B cell (primary cell): ENCODE results near the gene SH3BP2. TPM values are rescaled to one million over a fixed set of nuclear protein-coding genes. Genes with fewer than 3 reads are reported as not detected.

Experiments used
- ATAC-seq: fragments of 200-7000 bp; cut with Tn5 transposase; one replicate; pipeline ENCODE4 v1.10.0; 2021; ENCODE audit warnings: low read depth, mild to moderate bottlenecking, moderate number of reproducible peaks, moderate library complexity
- CTCF ChIA-PET: fragments of 350-600 bp; sonication (Branson Sonifier 250); formaldehyde crosslinking; loops from one replicate; lab custom pipeline; 2021; ENCODE audit warnings: antibody characterized with exemption, inconsistent platforms; lab: Charles Lee
- POLR2A ChIA-PET: fragments of 350-600 bp; sonication (Branson Sonifier 250); formaldehyde crosslinking; loops from one replicate; lab custom pipeline; 2021; ENCODE audit warnings: antibody characterized with exemption; lab: Charles Lee
- DNase-seq: peaks from one replicate; pipeline ENCODE4 v3.0.0; 2013
- H2AFZ ChIP-seq: 2 replicates; pipeline ENCODE4 v1.6.1; 2012; ENCODE audit warnings: mild to moderate bottlenecking, low read depth, low read length; ENCODE audit not compliant: insufficient read depth, poor library complexity, severe bottlenecking
- H3K27ac ChIP-seq, 2 donors: 1 replicate in 1 of 2; 2 replicates in 1 of 2; pipeline ENCODE4 v1.5.1; 2012 to 2013; ENCODE audit warnings: low read length in 2 of 2, mild to moderate bottlenecking in 2 of 2, moderate library complexity in 1 of 2
- H3K27me3 ChIP-seq, 4 experiments: fragments of 200-600 bp in 1 of 4; sonication (generic) in 1 of 4; replicated peaks in 1 of 4; 1 replicate in 2 of 4; 2 replicates in 2 of 4; pipeline versions ENCODE4 v1.6.1 to v1.7.0; 2013 to 2016; ENCODE audit warnings: low read length in 3 of 4, mild to moderate bottlenecking in 2 of 4, mixed read lengths in 1 of 4, moderate library complexity in 1 of 4; ENCODE audit not compliant: insufficient read depth in 4 of 4, control insufficient read depth in 3 of 4; ENCODE audit errors: control extremely low read depth in 1 of 4
- H3K36me3 ChIP-seq, 2 experiments: replicated peaks in 1 of 2; 1 replicate in 1 of 2; 2 replicates in 1 of 2; pipeline versions ENCODE4 v1.6.1 to v1.7.1; 2013; ENCODE audit warnings: low read length in 1 of 2; ENCODE audit not compliant: insufficient read depth in 2 of 2, control insufficient read depth in 1 of 2; ENCODE audit errors: control extremely low read depth in 1 of 2, extremely low read depth in 1 of 2
- H3K4me1 ChIP-seq, 2 donors: fragments of 200-600 bp in 1 of 2; sonication (generic) in 1 of 2; 1 replicate in 1 of 2; 2 replicates in 1 of 2; pipeline versions ENCODE4 v1.5.1 to v1.6.1; 2013 to 2017; ENCODE audit warnings: low read length in 2 of 2; ENCODE audit not compliant: control insufficient read depth in 2 of 2, insufficient read depth in 2 of 2
- H3K4me2 ChIP-seq: replicated peaks from 2 replicates; pipeline ENCODE3; 2012; ENCODE audit warnings: mild to moderate bottlenecking, low read depth, low read length; ENCODE audit not compliant: poor library complexity, severe bottlenecking
- H3K4me3 ChIP-seq, 5 experiments: fragments of 200-600 bp in 1 of 5; sonication (generic) in 1 of 5; 1 replicate in 3 of 5; 2 replicates in 2 of 5; pipeline versions ENCODE4 v1.5.1 to v1.7.0; 2011 to 2016; ENCODE audit warnings: low read length in 4 of 5, mild to moderate bottlenecking in 4 of 5, low read depth in 2 of 5, control low read depth in 1 of 5, moderate library complexity in 1 of 5; ENCODE audit not compliant: insufficient read depth in 1 of 5; ENCODE audit errors: control extremely low read depth in 1 of 5, extremely low read depth in 1 of 5
- H3K79me2 ChIP-seq: fragments of 200-600 bp; sonication (generic); one replicate; pipeline ENCODE4 v1.6.0; 2016; ENCODE audit warnings: low read length; ENCODE audit not compliant: control insufficient read depth, insufficient read depth
- H3K9ac ChIP-seq: fragments of 200-600 bp; sonication (generic); 2 replicates; pipeline ENCODE4 v1.6.1; 2017; ENCODE audit warnings: mild to moderate bottlenecking, low read length, moderate library complexity
- H3K9me3 ChIP-seq, 3 donors: one replicate each; pipeline versions ENCODE4 v1.6.1 to v1.7.1; 2013; ENCODE audit warnings: low read length in 2 of 3; ENCODE audit not compliant: control insufficient read depth in 2 of 3, insufficient read depth in 1 of 3; ENCODE audit errors: control extremely low read depth in 1 of 3
- H4K20me1 ChIP-seq: 2 replicates; pipeline ENCODE4 v1.6.0; 2012; ENCODE audit warnings: mild to moderate bottlenecking, low read length; ENCODE audit not compliant: insufficient read depth, control insufficient read depth, poor library complexity, severe bottlenecking
- H3K27ac Mint-ChIP-seq: one replicate; pipeline ENCODE4 v1.8.0; 2021; ENCODE audit warnings: mixed read lengths
- H3K27me3 Mint-ChIP-seq: one replicate; pipeline ENCODE4 v1.8.0; 2021; ENCODE audit warnings: mixed read lengths
- H3K4me1 Mint-ChIP-seq: one replicate; pipeline ENCODE4 v1.8.0; 2021; ENCODE audit warnings: mixed read lengths
- H3K4me3 Mint-ChIP-seq: one replicate; pipeline ENCODE4 v1.8.0; 2021; ENCODE audit warnings: mixed read lengths
- H3K9me3 Mint-ChIP-seq: one replicate; pipeline ENCODE4 v1.8.0; 2022; ENCODE audit warnings: mixed read lengths; ENCODE audit not compliant: insufficient read depth
- EZH2 ChIP-seq: IDR thresholded peaks from 2 replicates; pipeline ENCODE4 v1.6.1; 2012; ENCODE audit warnings: borderline replicate concordance, low read depth, mild to moderate bottlenecking, moderate library complexity, low read length; ENCODE audit not compliant: insufficient read depth, poor library complexity, severe bottlenecking
- WGBS: methylation state at CpG from one replicate; pipeline ENCODE4 v1.1.5; 2013; ENCODE audit warnings: missing lambda C conversion rate; ENCODE audit not compliant: insufficient coverage; 5-methylcytosine and 5-hydroxymethylcytosine counted together
- intact Hi-C: fragments of 100-400 bp; cut with micrococcal nuclease; formaldehyde crosslinking; loops from one replicate; pipeline ENCODE4 v1.10.0; 2022
- polyA plus RNA-seq: library from polyadenylated mRNA; depleted of rRNA; stranded (reverse); fragments of >200 nt; gene quantifications from 2 replicates; pipeline ENCODE4 v1.2.3, GENCODE V29; 2012
- total RNA-seq, 2 donors: library from RNA; stranded (reverse); fragments of 120-200 nt in 1 of 2; gene quantifications; 1 replicate in 1 of 2; 2 replicates in 1 of 2; pipeline versions ENCODE4 v1.2.3 to v1.2.4, GENCODE V29; 2013 to 2022
- TF ChIP-seq, protein P1 (sequence below): fragments of 200-600 bp; IDR thresholded peaks from one replicate; pipeline ENCODE4 v1.8.0; 2022; ENCODE audit warnings: antibody characterized with exemption, mild to moderate bottlenecking

Gene SH3BP2
- total and polyA plus RNA-seq, 2 donors (not counting 1 experiment from before 2014, with no cell fraction given): 30.8 to 219 TPM

GRCh38 chr4:2803624-2804448 lies 11.0 kb downstream of the SH3BP2 start:
- Histone ChIP-seq H3K4me2 (peak overlapping the region; percentile 91), H3K79me2 (peaks cover 92% of the 10 kb centered on the region), H3K36me3 (peaks cover 0 to 10% of the 10 kb centered on the region in 2 experiments), H3K27ac (peak overlapping the region; percentile 88 to 89), H3K27me3 (no peaks in the 10 kb centered on the region), H3K9ac (no peak overlapping the region), H3K9me3 (no peaks in the 10 kb centered on the region), H3K4me3 (no peak overlapping the region), H2AFZ (no peak overlapping the region), H4K20me1 (no peaks in the 10 kb centered on the region), H3K4me1 (peaks cover 90 to 96% of the 10 kb centered on the region in 2 donors)
- ATAC-seq: no peak
- intact Hi-C loops: no loop called here
- no peak overlapping the region for H3K4me3 Mint-ChIP-seq
- no peak for TF ChIP-seq EZH2
- TF ChIP-seq, protein P1, sequence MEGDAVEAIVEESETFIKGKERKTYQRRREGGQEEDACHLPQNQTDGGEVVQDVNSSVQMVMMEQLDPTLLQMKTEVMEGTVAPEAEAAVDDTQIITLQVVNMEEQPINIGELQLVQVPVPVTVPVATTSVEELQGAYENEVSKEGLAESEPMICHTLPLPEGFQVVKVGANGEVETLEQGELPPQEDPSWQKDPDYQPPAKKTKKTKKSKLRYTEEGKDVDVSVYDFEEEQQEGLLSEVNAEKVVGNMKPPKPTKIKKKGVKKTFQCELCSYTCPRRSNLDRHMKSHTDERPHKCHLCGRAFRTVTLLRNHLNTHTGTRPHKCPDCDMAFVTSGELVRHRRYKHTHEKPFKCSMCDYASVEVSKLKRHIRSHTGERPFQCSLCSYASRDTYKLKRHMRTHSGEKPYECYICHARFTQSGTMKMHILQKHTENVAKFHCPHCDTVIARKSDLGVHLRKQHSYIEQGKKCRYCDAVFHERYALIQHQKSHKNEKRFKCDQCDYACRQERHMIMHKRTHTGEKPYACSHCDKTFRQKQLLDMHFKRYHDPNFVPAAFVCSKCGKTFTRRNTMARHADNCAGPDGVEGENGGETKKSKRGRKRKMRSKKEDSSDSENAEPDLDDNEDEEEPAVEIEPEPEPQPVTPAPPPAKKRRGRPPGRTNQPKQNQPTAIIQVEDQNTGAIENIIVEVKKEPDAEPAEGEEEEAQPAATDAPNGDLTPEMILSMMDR: no peak
- peak overlapping the region; percentile 96 for H3K27ac Mint-ChIP-seq
- H3K4me1 Mint-ChIP-seq: peaks cover 75% of the 10 kb centered on the region
- ChIA-PET CTCF (interaction anchor here (1.0 to 1.7 kb wide), 4 partner anchors 9 to 40 kb away, joined by 3 to 9 read pairs (median 4); no protein-coding TSS in a partner anchor), POLR2A (interaction anchor here (0.8 to 1.9 kb wide), 3 partner anchors 9 to 16 kb away, joined by 3 to 4 read pairs (median 3); no protein-coding TSS in a partner anchor)
- no peaks in the 10 kb centered on the region for H3K9me3 Mint-ChIP-seq
- H3K27me3 Mint-ChIP-seq: no peaks in the 10 kb centered on the region
- DNase-seq: no peak
- WGBS: 95% methylated on average over 20 of the region's 20 CpGs
